OCI-LY3 (cell line): ENCODE results near the gene MAGI2.

Experiments
- H2AFZ ChIP-seq: fragments of 200-600, 300-600 bp; shearing (Covaris generic); 2 replicates; pipeline ENCODE4 v1.6.0; 2014; ENCODE audit warnings: antibody characterized with exemption, low read depth, low read length
- H3K27ac ChIP-seq: fragments of 200-600, 300-600 bp; sonication (generic); 2 replicates; pipeline ENCODE4 v1.5.1; 2014; ENCODE audit warnings: mild to moderate bottlenecking, low read length, moderate library complexity, mixed read lengths
- H3K27me3 ChIP-seq: fragments of 200-600, 300-600 bp; sonication (generic); 2 replicates; pipeline ENCODE4 v1.6.1; 2014; ENCODE audit warnings: low read depth, low read length, mixed read lengths
- H3K36me3 ChIP-seq: fragments of 200-600, 300-600 bp; sonication (generic); replicated peaks from 2 replicates; pipeline ENCODE3; 2014; ENCODE audit warnings: low read depth, low read length, mixed read lengths
- H3K4me1 ChIP-seq: fragments of 300-600, 200-600 bp; sonication (generic); 2 replicates; pipeline ENCODE4 v1.6.1; 2014; ENCODE audit warnings: low read length, mixed read lengths
- H3K4me2 ChIP-seq: fragments of 200-600, 300-600 bp; sonication (generic); 2 replicates; pipeline ENCODE4 v1.6.1; 2014; ENCODE audit warnings: low read length, mixed read lengths
- H3K4me3 ChIP-seq: fragments of 300-600, 200-600 bp; sonication (generic); 2 replicates; pipeline ENCODE4 v1.5.1; 2014; ENCODE audit warnings: antibody characterized with exemption, mild to moderate bottlenecking, low read length, moderate library complexity
- H3K79me2 ChIP-seq: fragments of 300-600, 200-600 bp; shearing (Covaris generic); 2 replicates; pipeline ENCODE4 v1.6.1; 2014; ENCODE audit warnings: mild to moderate bottlenecking, low read length, mixed read lengths
- H3K9ac ChIP-seq: fragments of 300-600, 200-600 bp; shearing (Covaris generic); 2 replicates; pipeline ENCODE4 v1.6.0; 2014; ENCODE audit warnings: mild to moderate bottlenecking, low read length, moderate library complexity
- H3K9me3 ChIP-seq: fragments of 200-600, 300-600 bp; shearing (Covaris generic); 2 replicates; pipeline ENCODE4 v1.6.1; 2014; ENCODE audit warnings: low read length, mixed read lengths; ENCODE audit not compliant: insufficient read depth
- H4K20me1 ChIP-seq: fragments of 200-600, 300-600 bp; sonication (generic); 2 replicates; pipeline ENCODE4 v1.6.1; 2016; ENCODE audit warnings: low read length, mixed read lengths; ENCODE audit not compliant: insufficient read depth
- EZH2phosphoT487 ChIP-seq: fragments of 200-600 bp; shearing (Covaris generic); IDR thresholded peaks from 2 replicates; pipeline ENCODE4 v1.6.1; 2018; ENCODE audit warnings: antibody characterized with exemption, mixed run types, low read depth
- TF ChIP-seq, protein P1 (sequence below): fragments of 200-600, 300-600 bp; sonication (generic); IDR thresholded peaks from 2 replicates; pipeline ENCODE4 v1.5.1; 2014; ENCODE audit warnings: antibody characterized with exemption, low read length, low read depth

The MAGI2 gene

DNA sequence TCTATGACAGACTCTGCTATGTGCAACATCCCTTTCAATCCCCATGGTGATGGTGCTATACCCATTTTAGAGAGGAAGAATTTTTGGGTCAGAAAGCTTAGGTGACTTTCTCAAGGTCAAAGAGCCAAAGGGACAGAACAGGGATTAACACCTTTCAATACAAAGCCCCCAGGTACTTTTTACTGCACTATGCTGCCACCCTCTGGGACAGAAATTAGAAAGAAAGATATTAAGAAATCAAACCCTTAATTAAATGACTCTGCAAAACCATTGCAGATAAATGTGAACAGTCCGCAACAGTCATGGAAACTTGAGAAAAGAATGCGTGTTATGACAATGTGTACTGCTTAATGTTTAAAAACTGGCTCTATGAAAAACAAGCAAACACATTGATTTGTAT is 673.7 kb downstream of the MAGI2 start:
- H3K79me2 ChIP-seq: no peaks in the 10 kb centered on the region
- no peak overlapping the region for H3K4me2 ChIP-seq
- peaks cover 10% of the 10 kb centered on the region for H3K4me1 ChIP-seq
- H3K27ac ChIP-seq: no peak overlapping the region
- H3K4me3 ChIP-seq: no peak overlapping the region
- H3K9ac ChIP-seq: no peak overlapping the region
- no peaks in the 10 kb centered on the region for H3K9me3 ChIP-seq
- peaks cover 32% of the 10 kb centered on the region for H3K27me3 ChIP-seq
- TF ChIP-seq, protein P1, sequence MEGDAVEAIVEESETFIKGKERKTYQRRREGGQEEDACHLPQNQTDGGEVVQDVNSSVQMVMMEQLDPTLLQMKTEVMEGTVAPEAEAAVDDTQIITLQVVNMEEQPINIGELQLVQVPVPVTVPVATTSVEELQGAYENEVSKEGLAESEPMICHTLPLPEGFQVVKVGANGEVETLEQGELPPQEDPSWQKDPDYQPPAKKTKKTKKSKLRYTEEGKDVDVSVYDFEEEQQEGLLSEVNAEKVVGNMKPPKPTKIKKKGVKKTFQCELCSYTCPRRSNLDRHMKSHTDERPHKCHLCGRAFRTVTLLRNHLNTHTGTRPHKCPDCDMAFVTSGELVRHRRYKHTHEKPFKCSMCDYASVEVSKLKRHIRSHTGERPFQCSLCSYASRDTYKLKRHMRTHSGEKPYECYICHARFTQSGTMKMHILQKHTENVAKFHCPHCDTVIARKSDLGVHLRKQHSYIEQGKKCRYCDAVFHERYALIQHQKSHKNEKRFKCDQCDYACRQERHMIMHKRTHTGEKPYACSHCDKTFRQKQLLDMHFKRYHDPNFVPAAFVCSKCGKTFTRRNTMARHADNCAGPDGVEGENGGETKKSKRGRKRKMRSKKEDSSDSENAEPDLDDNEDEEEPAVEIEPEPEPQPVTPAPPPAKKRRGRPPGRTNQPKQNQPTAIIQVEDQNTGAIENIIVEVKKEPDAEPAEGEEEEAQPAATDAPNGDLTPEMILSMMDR: peak; percentile 58
- TF ChIP-seq EZH2phosphoT487: no peak
- H3K36me3 ChIP-seq: no peaks in the 10 kb centered on the region
- H2AFZ ChIP-seq: no peak overlapping the region
- H4K20me1 ChIP-seq: no peaks in the 10 kb centered on the region

DNA sequence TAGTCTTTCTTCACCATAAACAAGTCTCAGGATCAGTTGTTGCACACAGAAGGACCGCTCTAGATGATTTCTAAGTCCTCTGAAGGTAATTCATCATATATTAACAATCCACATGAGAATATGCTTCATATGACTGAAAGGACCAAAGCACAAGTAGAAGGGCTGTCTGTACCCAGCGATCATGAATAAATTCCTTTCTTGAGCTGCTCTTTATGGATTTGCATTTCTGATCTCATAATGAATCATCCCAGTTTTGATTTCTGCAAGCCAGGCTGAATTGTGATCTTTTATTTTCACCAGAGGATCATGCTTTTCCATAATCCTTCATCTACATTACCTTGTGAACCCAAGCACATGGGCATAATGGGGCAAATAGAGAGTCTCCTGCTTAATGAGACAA is 675.6 kb downstream of the MAGI2 start:
- Histone ChIP-seq H3K9ac (no peak overlapping the region), H3K36me3 (no peaks in the 10 kb centered on the region), H4K20me1 (no peaks in the 10 kb centered on the region), H3K27me3 (peaks cover 45% of the 10 kb centered on the region), H2AFZ (no peak overlapping the region), H3K79me2 (no peaks in the 10 kb centered on the region), H3K27ac (no peak overlapping the region), H3K4me2 (0 out of 2 replicates have a peak overlapping the region, but pooled peaks have one; percentile 15), H3K4me1 (peaks cover 10% of the 10 kb centered on the region), H3K4me3 (no peak overlapping the region), H3K9me3 (no peaks in the 10 kb centered on the region)
- TF ChIP-seq, protein P1: no peak
- no peak for TF ChIP-seq EZH2phosphoT487

DNA sequence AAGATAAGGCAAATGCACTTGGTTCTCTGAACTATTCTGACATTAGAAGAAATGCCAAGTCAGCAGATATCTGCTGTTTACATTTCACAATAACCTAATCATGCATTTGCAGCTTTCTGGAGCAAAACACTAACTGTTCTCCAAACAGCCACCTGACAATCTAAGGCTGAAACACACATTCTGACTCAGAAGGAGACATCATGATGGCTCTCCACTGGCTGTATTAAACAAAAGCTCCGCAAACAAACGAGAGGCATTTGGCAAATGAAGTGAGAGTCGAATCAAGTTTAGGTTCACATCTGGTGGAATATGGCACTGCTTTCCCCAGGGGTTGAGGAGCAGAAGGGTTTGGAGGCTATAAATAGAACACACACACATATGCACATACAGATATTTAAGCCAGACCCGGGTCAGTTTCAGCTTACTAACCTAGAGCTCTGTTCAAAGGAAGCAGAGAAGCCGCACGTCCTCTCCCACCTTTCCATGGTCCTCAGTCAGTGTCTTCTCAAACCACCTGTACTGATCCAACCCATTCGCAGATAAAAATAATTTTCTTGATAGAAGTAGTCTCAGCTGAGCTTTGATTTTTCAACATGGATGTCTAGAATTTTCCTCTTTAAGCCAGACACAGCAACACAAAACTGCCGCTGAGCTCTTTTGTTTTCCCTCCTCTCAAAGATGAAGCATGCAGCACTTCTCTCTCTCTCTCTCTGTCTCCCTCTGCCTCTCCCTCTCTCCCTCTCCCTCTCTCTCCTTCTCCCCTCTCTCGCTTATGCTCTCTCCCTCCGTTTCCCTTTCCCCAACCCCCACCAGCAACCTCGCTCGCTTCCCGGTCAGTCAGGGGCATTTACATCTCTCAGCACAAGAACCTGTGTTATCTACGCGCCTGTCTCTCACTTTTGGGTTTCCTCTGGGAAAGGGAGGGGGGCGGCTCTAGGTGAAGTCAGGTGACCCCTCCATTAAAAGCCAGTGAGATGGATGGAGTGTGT is 682.8 kb downstream of the MAGI2 start:
- no peak overlapping the region for H3K27ac ChIP-seq
- peak overlapping the region; percentile 76 for H3K4me2 ChIP-seq
- H3K9me3 ChIP-seq: no peaks in the 10 kb centered on the region
- H3K79me2 ChIP-seq: no peaks in the 10 kb centered on the region
- H3K36me3 ChIP-seq: no peaks in the 10 kb centered on the region
- peaks cover 27% of the 10 kb centered on the region for H3K4me1 ChIP-seq
- H3K4me3 ChIP-seq: peak overlapping the region; percentile 64
- H2AFZ ChIP-seq: peak overlapping the region; percentile 28; the same call in 1 of the 2 replicates
- H4K20me1 ChIP-seq: no peaks in the 10 kb centered on the region
- H3K9ac ChIP-seq: peak overlapping the region; percentile 11; the same call in 1 of the 2 replicates
- peaks cover 64% of the 10 kb centered on the region for H3K27me3 ChIP-seq
- TF ChIP-seq, protein P1: no peak
- TF ChIP-seq EZH2phosphoT487: no peak

- Histone ChIP-seq H3K36me3 (no peaks in the 10 kb centered on the region), H4K20me1 (no peaks in the 10 kb centered on the region), H3K27ac (no peak overlapping the region), H3K79me2 (no peaks in the 10 kb centered on the region), H3K9me3 (no peaks in the 10 kb centered on the region), H3K9ac (no peak overlapping the region), H3K27me3 (peaks cover 65% of the 10 kb centered on the region), H2AFZ (no peak overlapping the region), H3K4me1 (peaks cover 27% of the 10 kb centered on the region), H3K4me3 (peak overlapping the region; percentile 64), H3K4me2 (peak overlapping the region; percentile 76)
- no peak for TF ChIP-seq EZH2phosphoT487
- TF ChIP-seq, protein P1: no peak
These were observed 683.9 kb downstream of the MAGI2 start for GRCh38 chr7:78769481-78770101.
